Liver (tissue), 3 donors: ENCODE results near the gene PAMR1.

ENCODE experiments used
- FOXA1 ChIP-seq: IDR thresholded peaks from 2 replicates; pipeline ENCODE4 v1.6.1; 2016; ENCODE audit warnings: antibody characterized with exemption
- JUND ChIP-seq, 2 donors: IDR thresholded peaks; 2 replicates each; pipeline ENCODE4 v1.6.1; 2016; ENCODE audit warnings: antibody characterized with exemption in 2 of 2
- RAD21 ChIP-seq, 2 donors: IDR thresholded peaks; 2 replicates each; pipeline ENCODE4 v1.6.1; 2016; ENCODE audit warnings: antibody characterized with exemption in 2 of 2, mild to moderate bottlenecking in 2 of 2
- SP1 ChIP-seq: IDR thresholded peaks from 2 replicates; pipeline ENCODE4 v1.6.1; 2018; ENCODE audit warnings: antibody characterized with exemption, mild to moderate bottlenecking
- TAF1 ChIP-seq: conservative IDR thresholded peaks from 2 replicates; pipeline ENCODE4 v1.6.1; 2016; ENCODE audit warnings: antibody characterized with exemption, mild to moderate bottlenecking
- YY1 ChIP-seq: IDR thresholded peaks from 2 replicates; pipeline ENCODE4 v1.6.1; 2016; ENCODE audit warnings: antibody characterized with exemption, mild to moderate bottlenecking
- TF ChIP-seq, protein P1 (sequence below): IDR thresholded peaks from 2 replicates; pipeline ENCODE4 v1.6.1; 2016; ENCODE audit warnings: antibody characterized with exemption, mild to moderate bottlenecking
- TF ChIP-seq, protein P2 (sequence below): fragments of 150-350 bp; IDR thresholded peaks from 2 replicates; pipeline ENCODE4 v1.5.1; 2017; ENCODE audit warnings: improper control_type of control experiment, low read depth, low read length; ENCODE audit not compliant: missing input control
- TF ChIP-seq, protein P3 (sequence below): IDR thresholded peaks from 2 replicates; pipeline ENCODE4 v1.6.1; 2016; ENCODE audit warnings: antibody characterized with exemption
- TF ChIP-seq, protein P4 (sequence below): IDR thresholded peaks from 2 replicates; pipeline ENCODE4 v1.6.1; 2016; ENCODE audit warnings: antibody characterized with exemption
- donor health status: healthy.
- donor health status: healthy.

DNA sequence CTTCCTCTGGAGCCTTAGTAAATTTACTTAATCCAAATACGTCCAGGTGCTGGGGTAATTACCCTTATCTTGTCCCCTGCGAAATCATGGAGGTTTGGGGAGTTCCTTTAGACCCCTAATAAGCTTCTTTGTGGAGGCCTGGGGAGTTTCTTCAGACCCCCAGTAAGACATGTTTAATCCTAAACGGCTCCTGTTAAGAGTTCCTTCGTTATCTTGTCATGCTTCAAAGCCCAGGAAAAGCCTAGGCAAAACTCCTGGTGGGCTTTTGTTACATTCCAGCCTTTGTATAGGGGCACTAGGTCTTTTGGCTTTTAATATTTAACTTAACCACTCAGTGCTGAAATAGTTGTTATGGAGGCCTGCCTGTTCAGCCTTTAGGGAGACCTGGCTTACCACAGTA is 18.1 kb upstream of the PAMR1 start:
- TF ChIP-seq YY1 (no peak), JUND (IDR thresholded peaks at IDR 0.05) (no peak), TAF1 (no peak), SP1 (no peak), RAD21 (IDR thresholded peaks at IDR 0.05) (no peak), FOXA1 (no peak)
- TF ChIP-seq, protein P1, sequence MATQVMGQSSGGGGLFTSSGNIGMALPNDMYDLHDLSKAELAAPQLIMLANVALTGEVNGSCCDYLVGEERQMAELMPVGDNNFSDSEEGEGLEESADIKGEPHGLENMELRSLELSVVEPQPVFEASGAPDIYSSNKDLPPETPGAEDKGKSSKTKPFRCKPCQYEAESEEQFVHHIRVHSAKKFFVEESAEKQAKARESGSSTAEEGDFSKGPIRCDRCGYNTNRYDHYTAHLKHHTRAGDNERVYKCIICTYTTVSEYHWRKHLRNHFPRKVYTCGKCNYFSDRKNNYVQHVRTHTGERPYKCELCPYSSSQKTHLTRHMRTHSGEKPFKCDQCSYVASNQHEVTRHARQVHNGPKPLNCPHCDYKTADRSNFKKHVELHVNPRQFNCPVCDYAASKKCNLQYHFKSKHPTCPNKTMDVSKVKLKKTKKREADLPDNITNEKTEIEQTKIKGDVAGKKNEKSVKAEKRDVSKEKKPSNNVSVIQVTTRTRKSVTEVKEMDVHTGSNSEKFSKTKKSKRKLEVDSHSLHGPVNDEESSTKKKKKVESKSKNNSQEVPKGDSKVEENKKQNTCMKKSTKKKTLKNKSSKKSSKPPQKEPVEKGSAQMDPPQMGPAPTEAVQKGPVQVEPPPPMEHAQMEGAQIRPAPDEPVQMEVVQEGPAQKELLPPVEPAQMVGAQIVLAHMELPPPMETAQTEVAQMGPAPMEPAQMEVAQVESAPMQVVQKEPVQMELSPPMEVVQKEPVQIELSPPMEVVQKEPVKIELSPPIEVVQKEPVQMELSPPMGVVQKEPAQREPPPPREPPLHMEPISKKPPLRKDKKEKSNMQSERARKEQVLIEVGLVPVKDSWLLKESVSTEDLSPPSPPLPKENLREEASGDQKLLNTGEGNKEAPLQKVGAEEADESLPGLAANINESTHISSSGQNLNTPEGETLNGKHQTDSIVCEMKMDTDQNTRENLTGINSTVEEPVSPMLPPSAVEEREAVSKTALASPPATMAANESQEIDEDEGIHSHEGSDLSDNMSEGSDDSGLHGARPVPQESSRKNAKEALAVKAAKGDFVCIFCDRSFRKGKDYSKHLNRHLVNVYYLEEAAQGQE: no peak
- TF ChIP-seq, protein P2, sequence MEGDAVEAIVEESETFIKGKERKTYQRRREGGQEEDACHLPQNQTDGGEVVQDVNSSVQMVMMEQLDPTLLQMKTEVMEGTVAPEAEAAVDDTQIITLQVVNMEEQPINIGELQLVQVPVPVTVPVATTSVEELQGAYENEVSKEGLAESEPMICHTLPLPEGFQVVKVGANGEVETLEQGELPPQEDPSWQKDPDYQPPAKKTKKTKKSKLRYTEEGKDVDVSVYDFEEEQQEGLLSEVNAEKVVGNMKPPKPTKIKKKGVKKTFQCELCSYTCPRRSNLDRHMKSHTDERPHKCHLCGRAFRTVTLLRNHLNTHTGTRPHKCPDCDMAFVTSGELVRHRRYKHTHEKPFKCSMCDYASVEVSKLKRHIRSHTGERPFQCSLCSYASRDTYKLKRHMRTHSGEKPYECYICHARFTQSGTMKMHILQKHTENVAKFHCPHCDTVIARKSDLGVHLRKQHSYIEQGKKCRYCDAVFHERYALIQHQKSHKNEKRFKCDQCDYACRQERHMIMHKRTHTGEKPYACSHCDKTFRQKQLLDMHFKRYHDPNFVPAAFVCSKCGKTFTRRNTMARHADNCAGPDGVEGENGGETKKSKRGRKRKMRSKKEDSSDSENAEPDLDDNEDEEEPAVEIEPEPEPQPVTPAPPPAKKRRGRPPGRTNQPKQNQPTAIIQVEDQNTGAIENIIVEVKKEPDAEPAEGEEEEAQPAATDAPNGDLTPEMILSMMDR: no peak
- TF ChIP-seq, protein P3, sequence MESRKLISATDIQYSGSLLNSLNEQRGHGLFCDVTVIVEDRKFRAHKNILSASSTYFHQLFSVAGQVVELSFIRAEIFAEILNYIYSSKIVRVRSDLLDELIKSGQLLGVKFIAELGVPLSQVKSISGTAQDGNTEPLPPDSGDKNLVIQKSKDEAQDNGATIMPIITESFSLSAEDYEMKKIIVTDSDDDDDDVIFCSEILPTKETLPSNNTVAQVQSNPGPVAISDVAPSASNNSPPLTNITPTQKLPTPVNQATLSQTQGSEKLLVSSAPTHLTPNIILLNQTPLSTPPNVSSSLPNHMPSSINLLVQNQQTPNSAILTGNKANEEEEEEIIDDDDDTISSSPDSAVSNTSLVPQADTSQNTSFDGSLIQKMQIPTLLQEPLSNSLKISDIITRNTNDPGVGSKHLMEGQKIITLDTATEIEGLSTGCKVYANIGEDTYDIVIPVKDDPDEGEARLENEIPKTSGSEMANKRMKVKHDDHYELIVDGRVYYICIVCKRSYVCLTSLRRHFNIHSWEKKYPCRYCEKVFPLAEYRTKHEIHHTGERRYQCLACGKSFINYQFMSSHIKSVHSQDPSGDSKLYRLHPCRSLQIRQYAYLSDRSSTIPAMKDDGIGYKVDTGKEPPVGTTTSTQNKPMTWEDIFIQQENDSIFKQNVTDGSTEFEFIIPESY: no peak
- TF ChIP-seq, protein P4, sequence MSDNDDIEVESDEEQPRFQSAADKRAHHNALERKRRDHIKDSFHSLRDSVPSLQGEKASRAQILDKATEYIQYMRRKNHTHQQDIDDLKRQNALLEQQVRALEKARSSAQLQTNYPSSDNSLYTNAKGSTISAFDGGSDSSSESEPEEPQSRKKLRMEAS: no peak
